Measurements from ENCODE around the gene PRKG1. TPM values are rescaled to one million over a fixed set of nuclear protein-coding genes. Genes with fewer than 3 reads are reported as not detected.

PRKG1 gene
- total and polyA plus RNA-seq, 2 of the 8 experiments (the other 6 are each of a cell fraction or from before 2014, with no cell fraction given): 4.2 to 15.2 TPM

- Histone ChIP-seq H3K27ac (ENCODE audit: low read depth, low read length) (no peak overlapping the region), H3K36me3 (ENCODE audit: control insufficient read depth in 2 of 4, insufficient read depth in 4 of 4, low read length in 3 of 4) (no peaks in the 10 kb centered on the region), H2BK20ac (ENCODE audit: low read length) (no peak overlapping the region), H3K4me2 (ENCODE audit: insufficient read depth in 1 of 2, low read depth in 2 of 2, low read length in 2 of 2) (no peak overlapping the region), H3K79me1 (ENCODE audit: low read depth, low read length) (no peaks in the 10 kb centered on the region), H3K4me1 (replicated peaks in 1 of 4; ENCODE audit: control insufficient read depth in 3 of 4, insufficient read depth in 4 of 4, low read length in 3 of 4) (no peaks in the 10 kb centered on the region), H4K8ac (ENCODE audit: extremely low read depth, insufficient read depth, low read length) (no peak overlapping the region), H2BK120ac (replicated peaks; ENCODE audit: low read depth, low read length) (no peak overlapping the region), H3K56ac (replicated peaks; ENCODE audit: insufficient read length, low read depth, low read length) (no peak overlapping the region), H4K5ac (ENCODE audit: insufficient read length, low read depth, low read length) (no peak overlapping the region), H3K79me2 (ENCODE audit: control insufficient read depth in 1 of 2, insufficient read depth in 2 of 2, low read length in 2 of 2) (no peaks in the 10 kb centered on the region), H3K9ac (replicated peaks in 1 of 4; ENCODE audit: extremely low read depth in 1 of 4, low read depth in 3 of 4, low read length in 3 of 4) (no peak overlapping the region), H3K9me3 (ENCODE audit: insufficient read depth in 2 of 2, low read depth in 1 of 2, low read length in 1 of 2) (no peaks in the 10 kb centered on the region), H3K23me2 (ENCODE audit: low read depth, low read length) (no peaks in the 10 kb centered on the region; the same call in 1 of the 2 replicates), H4K20me1 (replicated peaks in 1 of 2; ENCODE audit: control insufficient read depth in 1 of 2, insufficient read depth in 2 of 2, low read length in 2 of 2) (no peaks in the 10 kb centered on the region), H3K27me3 (replicated peaks in 1 of 4; ENCODE audit: control insufficient read depth in 3 of 4, extremely low read depth in 1 of 4, insufficient read depth in 3 of 4, low read length in 3 of 4) (peaks cover 0 to 1% (median 0%) of the 10 kb centered on the region in 4 experiments; a peak in 1 of 7 replicates), H3K23ac (ENCODE audit: insufficient read length) (no peak overlapping the region), H2BK15ac (ENCODE audit: low read length) (no peak overlapping the region), H3K4me3 (ENCODE audit: extremely low read depth in 1 of 4, insufficient read depth in 2 of 4, low read depth in 3 of 4, low read length in 4 of 4) (no peak overlapping the region), H3K4ac (replicated peaks; ENCODE audit: insufficient read length, low read depth, low read length) (no peak overlapping the region), H2AK5ac (ENCODE audit: low read depth, low read length) (no peak overlapping the region), H2AFZ (ENCODE audit: low read length) (no peak overlapping the region), H4K91ac (replicated peaks; ENCODE audit: insufficient read length, low read length) (no peak overlapping the region), H3K14ac (ENCODE audit: insufficient read length) (no peak overlapping the region), H3K18ac (ENCODE audit: extremely low read depth, low read length) (no peak overlapping the region), H2BK12ac (ENCODE audit: low read depth, low read length) (no peak overlapping the region), H2BK5ac (ENCODE audit: low read depth, low read length) (no peak overlapping the region)
- WGBS, 2 experiments (ENCODE audit: extremely low coverage in 1 of 2, insufficient coverage in 1 of 2, insufficient read length in 1 of 2, insufficient replicate concordance in 2 of 2, low coverage in 1 of 2, low lambda C conversion rate in 2 of 2, missing lambda C conversion rate in 1 of 2): 91% methylated on average over 3 of the region's 3 CpGs; no CpG with 5 or more reads in 1 of the 2 experiments
- FAIRE-seq (no peak), DNase-seq (ENCODE audit: low read depth in 1 of 2, low spot score in 2 of 2) (no peak)
- TF ChIP-seq TCF12 (IDR thresholded peaks at IDR 0.05; ENCODE audit: low read depth, low read length) (no peak), ASH2L (IDR thresholded peaks at IDR 0.05; ENCODE audit: low read length) (no peak), RAD21 (IDR thresholded peaks at IDR 0.05 in 1 of 2, conservative IDR thresholded peaks at IDR 0.05 in 1 of 2; ENCODE audit: low read depth in 2 of 2, low read length in 2 of 2) (no peak), CBX5 (IDR thresholded peaks at IDR 0.05; ENCODE audit: low read depth, low read length) (no peak), HDAC2 (IDR thresholded peaks at IDR 0.05; ENCODE audit: borderline replicate concordance in 1 of 2, low read depth in 2 of 2, low read length in 2 of 2) (no peak), CEBPB (IDR thresholded peaks at IDR 0.05; ENCODE audit: low read depth, low read length) (no peak), SP1 (IDR thresholded peaks at IDR 0.05; ENCODE audit: low read depth, low read length) (no peak), MAX (IDR thresholded peaks at IDR 0.05) (no peak), CHD1 (IDR thresholded peaks at IDR 0.05; ENCODE audit: low read depth, low read length) (no peak)
- ChIA-PET CTCF (ENCODE audit: partially characterized antibody) (interaction anchor here (1.1 to 2.3 kb wide), 5 partner anchors 11 to 315 kb away, joined by 4 to 14 read pairs (median 5); no protein-coding TSS in a partner anchor), POLR2A (ENCODE audit: partially characterized antibody) (interaction anchor here (0.5 kb wide), 1 partner anchor 11 kb away, joined by 3 read pairs; no protein-coding TSS in a partner anchor)
Measured at GRCh38 chr10:51103554-51104217, 29.4 kb downstream of the PRKG1 start.

Data from H1 (cell line).